ENCODE measurements around the gene TUBE1. TPM values are rescaled to one million over a fixed set of nuclear protein-coding genes. Genes with fewer than 3 reads are reported as not detected.
"Not testable (repeated sequence)": the region's sequence is repeated elsewhere in the genome, so short reads cannot be mapped to it uniquely, and the experiment has no call there.

TUBE1 gene
- total RNA-seq, 4 donors from 2014 or later: 33.6 to 75.1 (median 54.0) TPM

DNA sequence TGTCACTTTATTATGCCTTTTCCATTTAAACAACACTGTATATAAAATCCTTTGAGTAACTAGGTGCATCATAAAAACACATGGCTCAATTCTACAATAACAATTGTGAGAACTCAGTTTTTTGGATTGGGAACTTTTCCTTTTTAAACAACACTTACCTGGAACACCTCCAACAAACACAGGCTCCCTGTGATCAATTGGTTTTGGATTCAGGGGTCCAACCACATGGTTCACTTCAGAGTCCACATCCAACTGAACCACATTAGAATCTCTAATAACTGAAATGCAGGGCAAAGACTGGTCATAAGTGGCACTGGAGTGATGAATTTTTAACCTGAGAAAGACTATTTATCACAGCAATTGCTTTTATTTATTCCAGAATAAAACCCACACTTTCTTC, 26.6 kb upstream of the TUBE1 start:
- intact Hi-C loops (cut with DNase I; ENCODE audit: low total_unique reads): no loop called here
- TF ChIP-seq POLR2A (IDR thresholded peaks at IDR 0.05): no peak
- TF ChIP-seq, protein P1, sequence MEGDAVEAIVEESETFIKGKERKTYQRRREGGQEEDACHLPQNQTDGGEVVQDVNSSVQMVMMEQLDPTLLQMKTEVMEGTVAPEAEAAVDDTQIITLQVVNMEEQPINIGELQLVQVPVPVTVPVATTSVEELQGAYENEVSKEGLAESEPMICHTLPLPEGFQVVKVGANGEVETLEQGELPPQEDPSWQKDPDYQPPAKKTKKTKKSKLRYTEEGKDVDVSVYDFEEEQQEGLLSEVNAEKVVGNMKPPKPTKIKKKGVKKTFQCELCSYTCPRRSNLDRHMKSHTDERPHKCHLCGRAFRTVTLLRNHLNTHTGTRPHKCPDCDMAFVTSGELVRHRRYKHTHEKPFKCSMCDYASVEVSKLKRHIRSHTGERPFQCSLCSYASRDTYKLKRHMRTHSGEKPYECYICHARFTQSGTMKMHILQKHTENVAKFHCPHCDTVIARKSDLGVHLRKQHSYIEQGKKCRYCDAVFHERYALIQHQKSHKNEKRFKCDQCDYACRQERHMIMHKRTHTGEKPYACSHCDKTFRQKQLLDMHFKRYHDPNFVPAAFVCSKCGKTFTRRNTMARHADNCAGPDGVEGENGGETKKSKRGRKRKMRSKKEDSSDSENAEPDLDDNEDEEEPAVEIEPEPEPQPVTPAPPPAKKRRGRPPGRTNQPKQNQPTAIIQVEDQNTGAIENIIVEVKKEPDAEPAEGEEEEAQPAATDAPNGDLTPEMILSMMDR (IDR thresholded peaks at IDR 0.05): no peak
- H3K4me1 ChIP-seq: no peaks in the 10 kb centered on the region
- H3K4me3 ChIP-seq: no peak overlapping the region
- no peaks in the 10 kb centered on the region for H3K36me3 ChIP-seq
- H3K27ac ChIP-seq: no peak overlapping the region
- no peaks in the 10 kb centered on the region for H3K9me3 ChIP-seq
- DNase-seq: no peak
- no peaks in the 10 kb centered on the region for H3K27me3 ChIP-seq

DNA sequence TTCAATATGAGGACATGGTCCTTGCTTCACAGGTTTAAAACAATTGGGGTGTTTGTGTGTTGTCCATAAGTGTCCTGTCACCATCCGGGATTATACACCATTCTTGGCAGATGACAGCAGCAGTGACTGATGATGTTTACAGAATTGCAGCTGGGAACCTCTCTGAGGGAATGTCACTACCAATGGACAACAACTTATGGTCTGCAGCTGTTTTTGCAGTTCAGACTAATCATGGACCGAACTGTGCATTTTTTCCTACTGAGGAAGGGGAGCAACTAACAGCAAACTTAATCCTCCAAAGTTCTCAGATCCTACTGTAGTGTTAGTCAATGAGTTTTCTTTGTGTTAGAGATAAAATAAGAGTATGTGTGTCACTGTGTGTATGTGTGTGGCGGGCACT, 26.1 kb upstream of the TUBE1 start:
- Histone ChIP-seq H3K27ac (no peak overlapping the region), H3K4me3 (no peak overlapping the region), H3K4me1 (no peaks in the 10 kb centered on the region), H3K27me3 (no peaks in the 10 kb centered on the region), H3K9me3 (no peaks in the 10 kb centered on the region), H3K36me3 (no peaks in the 10 kb centered on the region)
- intact Hi-C loops (cut with DNase I; ENCODE audit: low total_unique reads): no loop called here
- TF ChIP-seq, protein P1 (IDR thresholded peaks at IDR 0.05): no peak
- TF ChIP-seq POLR2A (IDR thresholded peaks at IDR 0.05): no peak
- no peak for DNase-seq

DNA sequence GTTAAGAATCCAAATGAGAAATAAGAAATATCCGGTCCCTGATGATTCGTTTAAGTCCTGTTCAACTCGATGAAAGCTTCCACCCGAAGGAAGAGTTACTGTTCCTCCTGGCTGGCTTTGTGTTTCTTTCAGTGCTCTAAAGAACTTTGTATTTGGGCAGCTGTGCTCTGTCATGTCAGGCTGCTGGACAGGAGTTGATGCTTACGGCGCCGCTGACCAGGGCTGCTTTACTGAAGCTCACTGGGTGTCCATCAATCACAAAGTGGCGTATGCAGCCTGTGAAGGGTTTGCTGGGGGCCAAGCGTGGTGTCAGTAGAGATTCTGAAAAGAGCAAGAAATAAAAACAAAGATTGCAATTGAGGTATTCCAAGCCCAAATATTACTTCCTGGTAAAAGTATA, 22.0 kb upstream of the TUBE1 start:
- Histone ChIP-seq H3K9me3 (no peaks in the 10 kb centered on the region), H3K27ac (peak overlapping the region; percentile 4 to 38), H3K4me3 (no peak overlapping the region), H3K27me3 (no peaks in the 10 kb centered on the region), H3K4me1 (no peaks in the 10 kb centered on the region), H3K36me3 (no peaks in the 10 kb centered on the region)
- intact Hi-C loops (cut with DNase I; ENCODE audit: low total_unique reads): no loop called here
- no peak for TF ChIP-seq POLR2A (IDR thresholded peaks at IDR 0.05)
- TF ChIP-seq, protein P1 (IDR thresholded peaks at IDR 0.05): no peak
- DNase-seq: no peak

DNA sequence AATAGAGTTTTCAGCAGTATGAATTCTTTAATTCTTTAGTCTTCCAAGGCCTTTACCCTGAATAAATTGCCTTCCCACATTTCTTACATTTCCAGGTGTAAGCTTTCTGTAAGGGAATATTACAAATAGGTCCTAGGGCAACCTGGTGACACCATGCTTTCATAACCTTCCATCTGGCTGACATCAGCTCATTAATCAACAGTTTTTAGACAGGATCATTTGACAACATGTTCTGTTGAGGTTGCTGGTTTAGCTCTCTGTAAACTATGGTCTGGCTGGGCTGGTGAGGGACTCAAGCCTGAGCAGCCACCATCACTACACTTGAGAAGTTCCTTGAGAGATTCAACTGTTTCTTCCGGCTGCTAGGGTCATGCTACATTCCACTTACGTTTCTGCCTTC, 19.3 kb upstream of the TUBE1 start:
- intact Hi-C loops (cut with DNase I; ENCODE audit: low total_unique reads): no loop called here
- H3K36me3 ChIP-seq: no peaks in the 10 kb centered on the region
- TF ChIP-seq, protein P1 (IDR thresholded peaks at IDR 0.05): no peak
- TF ChIP-seq POLR2A (IDR thresholded peaks at IDR 0.05): no peak
- H3K9me3 ChIP-seq: no peaks in the 10 kb centered on the region
- no peaks in the 10 kb centered on the region for H3K27me3 ChIP-seq
- no peak overlapping the region for H3K27ac ChIP-seq
- no peaks in the 10 kb centered on the region for H3K4me1 ChIP-seq
- no peak for DNase-seq
- H3K4me3 ChIP-seq: no peak overlapping the region

DNA sequence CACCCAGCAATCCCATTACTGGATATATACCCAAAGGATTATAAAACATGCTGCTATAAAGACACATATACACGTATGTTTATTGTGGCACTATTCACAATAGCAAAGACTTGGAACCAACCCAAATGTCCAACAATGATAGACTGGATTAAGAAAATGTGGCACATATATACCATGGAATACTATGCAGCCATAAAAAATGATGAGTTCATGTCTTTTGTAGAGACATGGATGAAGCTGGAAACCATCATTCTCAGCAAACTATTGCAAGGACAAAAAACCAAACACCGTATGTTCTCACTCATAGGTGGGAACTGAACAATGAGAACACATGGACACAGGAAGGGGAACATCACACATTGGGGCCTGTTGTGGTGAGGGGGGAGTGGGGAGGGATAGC, 18.7 kb upstream of the TUBE1 start:
- H3K27me3 ChIP-seq; H3K36me3 ChIP-seq; H3K4me1 ChIP-seq; H3K4me3 ChIP-seq; H3K27ac ChIP-seq; intact Hi-C loops (cut with DNase I; ENCODE audit: low total_unique reads); H3K9me3 ChIP-seq; DNase-seq: not testable (repeated sequence)

DNA sequence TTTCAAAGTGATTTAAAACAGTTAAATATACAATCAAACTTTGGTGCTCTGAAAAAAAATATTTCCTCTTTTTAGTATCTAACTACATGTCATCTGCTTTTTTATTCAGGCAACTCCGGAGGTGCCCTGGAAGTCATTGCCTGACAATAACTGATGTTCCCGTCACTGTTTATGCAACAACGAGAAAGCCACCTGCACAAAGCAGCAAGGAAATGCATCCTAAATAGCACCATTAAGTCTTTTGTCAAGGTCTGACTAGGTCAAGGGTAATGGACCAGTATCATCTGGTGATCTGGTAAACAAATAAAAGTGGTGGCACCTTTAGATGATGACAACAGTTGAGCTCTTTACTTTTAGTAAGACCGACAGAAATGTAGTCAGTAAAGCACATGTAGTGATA, 13.3 kb upstream of the TUBE1 start:
- Histone ChIP-seq H3K27ac (no peak overlapping the region), H3K4me3 (no peak overlapping the region), H3K27me3 (no peaks in the 10 kb centered on the region), H3K9me3 (no peaks in the 10 kb centered on the region), H3K4me1 (no peaks in the 10 kb centered on the region), H3K36me3 (no peaks in the 10 kb centered on the region)
- DNase-seq: no peak
- no peak for TF ChIP-seq POLR2A (IDR thresholded peaks at IDR 0.05)
- TF ChIP-seq, protein P1 (IDR thresholded peaks at IDR 0.05): no peak
- intact Hi-C loops (cut with DNase I; ENCODE audit: low total_unique reads): no loop called here
